RKO (cell line): Measurements from ENCODE around the gene FRMPD4.
A peak's percentile ranks its signal among the peaks of the same experiment; 100 is the strongest.

Source experiments
- DNase-seq: peaks from one replicate; pipeline ENCODE4 v3.0.0-alpha.2; 2016; ENCODE audit warnings: low spot score

The FRMPD4 gene

GRCh38 chrX:12210971-12211370 is 72.7 kb downstream of the FRMPD4 start:
- DNase-seq: no peak

DNA sequence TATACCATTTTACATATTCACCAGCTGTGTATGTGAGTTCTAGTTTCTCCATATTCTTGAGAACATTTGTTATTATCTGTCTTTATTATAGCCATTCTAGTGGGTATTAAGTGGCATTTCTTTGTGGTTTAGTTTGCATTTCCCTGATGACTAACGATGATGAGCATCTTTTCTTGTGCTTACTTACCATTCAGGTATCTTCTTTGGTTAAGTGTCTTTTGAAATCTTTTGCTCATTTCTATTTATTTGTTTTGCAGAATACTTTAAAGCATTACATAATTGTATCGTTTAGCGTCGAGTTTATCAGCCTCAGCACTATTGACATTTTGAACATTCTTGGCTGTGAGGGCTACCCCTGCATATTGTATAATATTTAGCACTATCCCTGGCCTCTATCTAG is 85.4 kb downstream of the FRMPD4 start:
- DNase-seq: peak; percentile 8

- DNase-seq: no peak
Observed at GRCh38 chrX:12225107-12225506, 86.8 kb downstream of the FRMPD4 start.

- no peak for DNase-seq
Observed at GRCh38 chrX:12227412-12228041, 89.3 kb downstream of the FRMPD4 start.

GRCh38 chrX:12228862-12229261 is 90.6 kb downstream of the FRMPD4 start:
- no peak for DNase-seq

GRCh38 chrX:12229986-12230385 is 91.7 kb downstream of the FRMPD4 start:
- no peak for DNase-seq

DNA sequence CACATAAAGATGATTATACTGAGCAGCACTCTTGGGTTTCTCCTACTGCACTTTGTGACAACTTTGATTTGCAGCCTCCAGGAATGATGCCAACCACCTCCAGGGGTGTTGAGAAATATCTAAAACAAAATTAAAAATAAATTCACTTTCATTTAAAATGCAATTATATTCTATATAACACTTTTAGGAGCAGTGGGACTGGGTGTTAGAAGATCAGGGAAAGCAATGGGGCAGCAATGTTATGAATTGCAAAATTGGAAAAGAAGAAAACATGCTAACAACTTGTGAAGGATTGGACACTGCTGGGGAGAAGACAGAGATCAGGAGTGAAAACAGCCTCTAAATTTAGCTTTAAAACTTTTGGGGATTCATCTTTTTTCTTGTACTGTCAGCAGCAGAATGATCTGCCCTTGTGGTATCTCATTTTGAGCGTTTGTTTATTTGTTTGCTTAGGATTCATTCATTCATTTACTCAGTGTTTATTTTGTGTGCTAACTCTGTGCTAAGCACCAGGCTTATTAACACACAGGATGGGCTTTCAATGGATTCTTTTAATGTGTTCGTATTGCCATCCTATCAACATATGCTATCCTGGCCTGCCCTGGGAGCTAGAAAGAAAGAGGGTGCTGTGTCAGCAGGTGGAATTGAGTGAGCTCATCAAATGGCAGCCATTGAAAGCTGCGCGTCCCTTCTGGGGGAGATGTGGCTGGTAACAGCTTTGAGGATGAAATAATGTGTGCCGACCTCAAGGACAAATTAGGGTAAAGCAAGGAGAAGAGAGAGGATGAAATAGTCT is 96.5 kb downstream of the FRMPD4 start:
- DNase-seq: no peak

- no peak for DNase-seq
Observed at GRCh38 chrX:12236156-12236555, 97.9 kb downstream of the FRMPD4 start.

GRCh38 chrX:12237131-12237530 is 98.9 kb downstream of the FRMPD4 start:
- DNase-seq: no peak

- DNase-seq: no peak
Observed at GRCh38 chrX:12237771-12238170, 99.5 kb downstream of the FRMPD4 start.

DNA sequence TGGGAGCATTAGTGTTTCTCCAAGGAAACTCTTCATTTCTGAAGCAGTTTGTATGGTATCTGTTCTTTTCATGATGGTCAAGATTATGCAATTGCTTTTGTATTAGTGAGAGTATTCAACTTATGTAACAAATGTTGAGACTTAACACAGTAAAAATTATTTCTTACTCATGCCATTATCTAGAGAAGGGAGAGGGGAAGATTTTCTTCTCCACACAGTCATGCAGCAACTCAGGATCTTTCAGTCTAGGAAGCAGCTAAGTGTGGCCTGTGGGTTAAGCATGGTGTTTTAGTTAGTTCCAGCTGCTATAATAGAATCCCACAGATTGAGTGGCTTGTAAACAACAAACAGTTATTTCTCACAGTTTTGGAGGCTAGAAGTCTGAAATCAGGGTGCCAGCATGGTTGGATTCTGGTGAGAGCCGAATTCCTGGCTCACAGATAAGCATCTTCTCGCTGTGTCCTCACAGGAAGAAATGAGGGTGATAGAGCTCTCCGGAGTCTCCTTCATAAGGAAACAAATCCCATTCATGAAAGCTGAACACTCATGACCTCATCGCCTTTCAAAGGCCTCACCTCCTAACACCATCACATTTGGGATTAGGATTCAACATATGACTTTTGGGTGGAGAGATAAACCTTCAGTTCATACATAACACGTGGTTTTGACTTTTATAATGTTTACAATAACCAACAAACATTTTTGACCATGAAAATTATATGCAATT is 101.2 kb downstream of the FRMPD4 start:
- no peak for DNase-seq

DNA sequence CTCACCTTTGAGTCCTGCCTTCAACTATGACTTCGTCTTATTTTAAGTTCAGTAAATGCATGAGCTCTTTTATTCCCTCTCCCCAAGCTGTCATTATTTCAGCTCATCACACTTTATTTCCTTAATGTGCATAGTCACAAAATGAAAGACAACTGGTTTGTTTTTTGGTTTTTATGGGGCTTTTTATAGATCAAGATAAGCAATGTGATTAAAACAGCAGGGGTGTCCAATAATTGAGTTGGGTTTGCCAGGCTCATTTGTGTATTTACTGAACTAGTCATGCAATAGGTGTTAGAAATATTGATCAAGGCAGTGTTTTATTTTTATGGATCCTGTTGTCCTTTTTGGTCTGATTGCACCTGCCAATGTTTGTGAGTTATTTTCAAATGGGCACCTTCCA is 102.2 kb downstream of the FRMPD4 start:
- no peak for DNase-seq

- DNase-seq: no peak
Observed at GRCh38 chrX:12241026-12241425, 102.8 kb downstream of the FRMPD4 start.

GRCh38 chrX:12245650-12246645 is 107.7 kb downstream of the FRMPD4 start:
- no peak for DNase-seq

DNA sequence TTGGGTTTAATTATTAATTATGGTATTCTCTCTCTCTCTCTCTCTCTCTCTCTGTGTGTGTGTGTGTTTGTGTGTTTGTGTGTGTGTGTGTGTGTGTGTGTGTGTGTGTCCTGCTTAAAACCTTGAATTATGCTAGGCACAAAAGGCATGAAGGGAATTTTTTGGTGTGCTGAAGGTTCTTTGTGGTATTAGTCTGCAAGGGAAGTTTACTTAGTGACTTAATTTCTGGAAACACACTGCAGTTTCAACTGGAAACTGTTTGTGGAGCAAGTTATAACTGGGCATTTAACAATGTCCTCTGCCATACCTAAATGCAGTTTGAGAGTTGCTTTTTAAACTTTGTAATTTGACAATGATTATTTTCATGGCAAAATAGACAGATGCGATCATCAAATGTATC is 111.7 kb downstream of the FRMPD4 start:
- no peak for DNase-seq

DNA sequence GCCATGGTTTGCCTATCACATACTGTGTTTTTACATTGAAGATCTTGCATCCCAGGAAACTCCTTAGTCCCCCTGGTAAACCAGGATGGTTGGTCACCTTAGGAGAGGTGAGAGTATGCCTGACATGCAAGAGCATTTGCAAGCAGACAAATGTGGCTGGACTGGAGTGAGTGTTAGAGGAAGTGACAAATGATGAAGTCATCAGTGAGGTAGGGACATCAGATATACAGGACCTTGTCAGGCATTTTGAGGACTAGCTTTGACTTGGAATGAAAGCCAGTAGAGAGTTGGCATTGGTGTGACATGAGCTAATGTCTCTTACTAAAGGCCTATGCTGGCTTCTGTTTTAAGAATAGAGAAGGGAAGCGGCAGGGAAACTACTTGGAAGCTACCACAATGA is 124.9 kb downstream of the FRMPD4 start:
- DNase-seq: peak; percentile 14

DNA sequence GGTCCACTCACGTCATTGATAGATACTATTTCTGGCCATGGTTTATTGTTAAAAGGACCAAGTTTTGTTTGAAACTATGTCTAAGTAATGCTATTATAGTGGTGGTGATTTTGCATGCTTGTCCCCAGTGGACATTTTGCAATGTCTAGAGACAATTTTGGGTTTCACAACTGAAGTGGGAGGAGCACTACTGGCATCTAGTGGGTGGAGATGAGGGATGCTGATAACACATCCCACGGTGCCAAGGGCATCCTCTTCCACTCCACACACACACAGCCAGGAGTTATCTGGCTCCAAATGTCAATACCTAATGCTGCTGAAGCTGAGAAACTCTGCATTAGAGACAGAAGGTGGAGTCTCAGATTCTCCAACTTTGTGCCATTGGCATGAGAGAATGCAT is 131.2 kb downstream of the FRMPD4 start:
- DNase-seq: no peak

GRCh38 chrX:12278151-12278550 is 139.9 kb downstream of the FRMPD4 start:
- no peak for DNase-seq

GRCh38 chrX:12282991-12283390 is 144.7 kb downstream of the FRMPD4 start:
- no peak for DNase-seq

- DNase-seq: no peak
Observed at GRCh38 chrX:12292996-12293765, 154.9 kb downstream of the FRMPD4 start.

- DNase-seq: no peak
Observed at GRCh38 chrX:12297353-12297752, 159.1 kb downstream of the FRMPD4 start.
